HG03066 (cell line): ENCODE measurements around the gene SEMA6A.
"Not testable (repeated sequence)": the region's sequence is repeated elsewhere in the genome, so short reads cannot be mapped to it uniquely, and the experiment has no call there.

Experiments used
- ATAC-seq: cut with Tn5 transposase; IDR thresholded peaks from one replicate; pipeline ENCODE4 v1.9.1; 2021; ENCODE audit warnings: low read depth; ENCODE audit not compliant: unreplicated experiment

SEMA6A gene

GRCh38 chr5:116554764-116555163 lies 19.9 kb downstream of the SEMA6A start:
- no peak for ATAC-seq

GRCh38 chr5:116553366-116553765 lies 21.3 kb downstream of the SEMA6A start:
- ATAC-seq, result no peak

DNA sequence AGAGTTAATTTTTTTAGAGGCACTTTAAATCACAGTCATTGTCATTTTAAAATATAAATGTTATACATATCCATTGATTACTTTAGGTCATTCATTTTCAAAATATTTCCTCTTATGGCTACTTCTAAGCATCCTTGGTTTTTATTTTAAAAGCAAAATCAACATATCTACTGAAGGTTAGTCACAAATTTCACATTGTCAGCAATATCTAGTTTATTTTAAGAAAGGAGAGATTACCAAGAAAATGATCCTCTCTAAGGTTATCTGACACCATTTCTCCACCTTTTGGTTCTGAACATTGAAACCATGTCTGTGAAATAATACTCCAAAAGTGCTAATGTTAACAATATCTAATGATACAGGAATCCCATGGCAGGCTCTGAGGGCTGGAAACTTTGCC lies 24.5 kb downstream of the SEMA6A start:
- ATAC-seq, result no peak

DNA sequence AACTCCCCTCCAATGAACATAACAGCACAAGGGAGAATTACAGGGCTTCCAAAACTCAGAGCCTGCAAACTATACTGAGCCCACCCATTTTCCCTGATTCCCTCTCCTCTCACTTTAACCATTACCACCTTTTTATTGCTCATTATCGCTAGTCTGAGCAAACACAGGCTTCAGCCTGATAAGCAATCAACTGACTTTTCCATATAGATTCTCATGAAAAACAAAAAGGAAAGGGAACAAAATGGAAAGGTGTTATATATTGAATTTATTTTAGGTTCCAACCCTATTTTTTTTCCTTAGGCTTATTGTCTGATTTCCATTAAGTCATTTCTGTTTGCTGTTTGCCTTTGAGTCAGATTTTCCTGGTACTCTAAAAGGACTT lies 27.9 kb downstream of the SEMA6A start:
- no peak for ATAC-seq

DNA sequence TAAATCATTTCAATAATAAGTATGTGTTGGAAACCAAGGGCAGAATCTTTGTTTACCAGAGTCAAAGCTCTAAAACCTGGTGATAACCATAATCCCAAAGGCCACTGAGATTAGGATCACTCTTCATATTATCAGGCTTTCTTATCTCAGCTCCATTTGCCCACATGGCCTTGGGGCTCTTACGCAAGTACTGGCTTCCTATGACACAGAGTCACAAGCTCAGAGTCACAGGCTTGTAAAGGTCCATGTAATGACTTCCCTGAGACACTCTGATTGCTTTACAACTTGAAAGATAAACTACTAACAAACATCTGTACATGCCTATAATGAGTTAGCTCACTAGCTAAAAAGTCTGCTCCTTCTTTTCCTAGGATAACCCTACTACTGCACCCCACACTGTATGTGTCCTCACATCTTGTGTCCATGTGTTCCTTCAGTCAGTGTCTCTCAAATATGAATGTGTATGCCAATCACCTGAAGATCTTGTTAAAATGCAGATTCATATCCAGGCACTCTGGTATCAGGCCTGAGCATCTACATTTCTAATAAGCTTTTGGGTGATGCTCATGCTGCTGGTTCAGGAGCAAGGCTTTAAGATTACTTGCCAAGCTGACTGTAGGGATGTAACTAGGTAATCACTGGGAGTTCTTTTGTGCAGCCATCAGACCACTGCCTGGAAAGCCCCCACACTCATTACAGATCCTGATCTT lies 28.4 kb downstream of the SEMA6A start:
- no peak for ATAC-seq

- not testable (repeated sequence) for ATAC-seq
Observed at GRCh38 chr5:116545465-116545864, 29.2 kb downstream of the SEMA6A start.

DNA sequence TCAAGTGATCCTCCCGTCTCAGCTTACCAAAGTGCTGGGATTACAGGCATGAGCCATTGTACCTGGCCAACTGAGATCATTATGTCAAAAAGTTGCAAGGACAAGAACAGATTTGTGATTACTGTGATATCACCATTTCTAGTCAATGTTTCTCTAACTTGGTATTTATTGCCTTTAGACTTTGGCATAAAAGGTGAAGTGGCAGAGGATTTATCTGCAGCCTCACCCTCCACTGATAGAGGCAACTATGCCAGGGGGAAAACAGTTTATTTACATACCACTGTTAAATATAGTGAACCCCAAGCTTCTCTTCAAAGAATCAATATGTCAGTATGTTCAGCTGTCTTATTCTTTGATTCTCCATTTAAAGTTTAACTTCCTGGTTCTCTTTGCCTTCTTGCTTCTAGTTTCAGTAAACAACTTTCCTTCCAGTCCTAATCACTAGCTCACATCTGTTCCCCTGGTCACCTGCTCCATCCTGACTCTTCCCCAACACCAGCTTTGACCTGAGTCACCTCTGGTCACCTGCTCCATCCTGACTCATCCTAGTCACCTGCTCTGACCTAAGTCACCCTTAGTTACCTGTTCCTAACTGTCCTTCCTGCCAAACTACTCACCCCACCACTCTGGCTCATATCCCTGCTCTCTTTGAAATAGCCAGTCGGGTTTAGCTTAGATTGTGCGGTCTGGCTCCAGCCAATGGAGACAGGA lies 29.9 kb downstream of the SEMA6A start:
- ATAC-seq, result no peak

GRCh38 chr5:116543501-116543900 lies 31.1 kb downstream of the SEMA6A start:
- ATAC-seq, result no peak

DNA sequence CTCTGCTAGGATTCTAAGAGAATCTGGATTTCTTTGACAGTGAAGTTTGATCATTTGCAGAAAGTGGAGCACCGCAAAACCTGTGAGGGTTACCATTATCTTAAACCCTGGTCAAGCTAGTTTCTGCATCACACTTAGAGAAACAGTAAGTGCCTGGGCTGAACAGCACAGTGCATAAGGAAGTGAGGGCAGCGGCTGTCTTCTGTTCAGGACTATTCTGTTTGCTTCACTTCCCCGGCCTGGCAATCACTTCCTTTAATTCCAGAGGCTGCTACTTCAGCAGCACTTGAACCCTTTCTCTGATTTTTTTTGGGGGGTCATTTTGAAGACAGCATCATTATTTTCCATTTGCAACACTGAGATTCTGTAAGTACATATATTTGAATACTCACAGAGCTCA lies 32.0 kb downstream of the SEMA6A start:
- ATAC-seq, result no peak

DNA sequence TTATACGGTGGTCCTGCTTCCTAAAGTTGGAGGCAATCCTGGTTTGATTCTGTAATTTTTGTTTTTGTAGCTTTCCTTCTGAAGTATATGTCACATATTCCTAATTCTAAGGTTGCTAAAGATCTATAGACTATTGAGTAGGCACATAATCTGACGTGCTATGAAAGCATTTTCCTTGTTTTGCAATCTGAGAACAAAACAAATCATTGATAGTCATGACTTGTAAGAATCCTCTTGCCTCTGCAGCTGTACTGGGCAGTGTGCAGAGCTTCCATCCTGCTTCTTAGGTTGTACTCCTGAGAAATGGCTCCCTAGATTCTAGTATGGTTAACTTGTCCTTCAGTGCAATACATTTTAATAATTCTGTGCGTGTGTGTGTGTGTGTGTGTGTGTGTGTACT lies 35.4 kb downstream of the SEMA6A start:
- ATAC-seq, result no peak

GRCh38 chr5:116536316-116537083 lies 38.1 kb downstream of the SEMA6A start:
- ATAC-seq, result no peak

- no peak for ATAC-seq
Observed at GRCh38 chr5:116534964-116535651, 39.5 kb downstream of the SEMA6A start.

GRCh38 chr5:116532762-116533525 lies 41.7 kb downstream of the SEMA6A start:
- peak; percentile 53 for ATAC-seq

- ATAC-seq, result no peak
Observed at GRCh38 chr5:116531635-116532034, 43.0 kb downstream of the SEMA6A start.

DNA sequence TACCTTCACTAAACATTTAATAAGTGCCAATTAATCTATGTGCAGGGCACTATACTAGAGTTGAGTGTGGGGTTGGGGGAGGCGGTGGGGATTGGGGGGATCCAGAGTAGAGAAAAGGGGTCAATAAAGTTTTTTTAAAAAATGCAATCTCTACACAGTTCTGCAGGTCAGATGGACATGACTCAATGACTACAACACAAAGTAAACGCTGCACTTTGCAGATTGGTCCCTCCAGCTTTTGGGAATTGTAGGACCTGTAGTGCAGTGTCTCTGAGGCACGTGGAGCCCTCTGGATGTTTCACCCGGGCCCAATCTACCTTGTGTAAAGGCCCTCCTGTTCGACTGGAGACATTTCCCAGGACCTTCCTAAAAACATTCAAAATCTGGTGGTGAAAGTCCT lies 43.5 kb downstream of the SEMA6A start:
- ATAC-seq, result no peak

- no peak for ATAC-seq
Observed at GRCh38 chr5:116530276-116530675, 44.3 kb downstream of the SEMA6A start.

DNA sequence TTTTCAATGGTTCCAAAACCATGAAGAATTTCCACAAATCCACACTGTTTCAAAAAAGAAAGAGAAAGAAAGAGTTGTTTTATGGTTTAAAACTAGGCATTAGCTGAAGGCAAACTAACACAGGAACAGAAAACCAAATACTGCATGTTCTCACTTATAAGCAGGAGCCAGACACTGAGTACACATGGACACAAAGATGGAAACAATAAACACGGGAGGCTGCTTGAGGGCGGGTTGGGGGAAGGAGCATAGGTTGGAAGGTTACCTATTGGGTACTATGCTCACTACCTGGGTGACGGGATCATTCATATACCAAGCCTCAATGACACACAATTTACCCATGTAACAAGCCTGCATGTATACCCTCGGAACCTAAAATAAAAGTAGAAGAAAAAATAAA lies 45.0 kb downstream of the SEMA6A start:
- ATAC-seq, result no peak

GRCh38 chr5:116528519-116529234 lies 45.9 kb downstream of the SEMA6A start:
- no peak for ATAC-seq

GRCh38 chr5:116527582-116527981 lies 47.0 kb downstream of the SEMA6A start:
- ATAC-seq, result no peak

GRCh38 chr5:116525674-116526073 lies 48.9 kb downstream of the SEMA6A start:
- no peak for ATAC-seq
